Activated naive CD4-positive, alpha-beta T cell treated with anti-CD3 and anti-CD28 coated beads, Interleukin-2, amount 10 ng/mL, durations not matched to agents 7 days and 5 days (primary cell): ENCODE measurements around the gene PCNT.
"Not testable (repeated sequence)": the region's sequence is repeated elsewhere in the genome, so short reads cannot be mapped to it uniquely, and the experiment has no call there.

ENCODE experiments used
- CTCF ChIA-PET: fragments of 350-600 bp; sonication (Branson Sonifier 250); formaldehyde crosslinking; loops from one replicate; lab custom pipeline; 2021; ENCODE audit warnings: antibody characterized with exemption; lab: Charles Lee
- DNase-seq: peaks from one replicate; pipeline ENCODE4 v3.0.0-alpha.2; 2020
- H3K27ac Mint-ChIP-seq: one replicate; pipeline ENCODE4 v1.8.0; 2021; ENCODE audit warnings: mild to moderate bottlenecking, moderate library complexity, mixed read lengths
- H3K27me3 Mint-ChIP-seq: one replicate; pipeline ENCODE4 v1.8.0; 2021; ENCODE audit warnings: mild to moderate bottlenecking, mixed read lengths
- H3K36me3 Mint-ChIP-seq: one replicate; pipeline ENCODE4 v1.8.0; 2021; ENCODE audit warnings: mixed read lengths
- H3K4me1 Mint-ChIP-seq: one replicate; pipeline ENCODE4 v1.8.0; 2021; ENCODE audit warnings: mixed read lengths
- H3K4me3 Mint-ChIP-seq: one replicate; pipeline ENCODE4 v1.8.0; 2021; ENCODE audit warnings: mild to moderate bottlenecking, moderate library complexity, mixed read lengths
- H3K9me3 Mint-ChIP-seq: one replicate; pipeline ENCODE4 v1.8.0; 2021; ENCODE audit warnings: mixed read lengths

PCNT gene

DNA sequence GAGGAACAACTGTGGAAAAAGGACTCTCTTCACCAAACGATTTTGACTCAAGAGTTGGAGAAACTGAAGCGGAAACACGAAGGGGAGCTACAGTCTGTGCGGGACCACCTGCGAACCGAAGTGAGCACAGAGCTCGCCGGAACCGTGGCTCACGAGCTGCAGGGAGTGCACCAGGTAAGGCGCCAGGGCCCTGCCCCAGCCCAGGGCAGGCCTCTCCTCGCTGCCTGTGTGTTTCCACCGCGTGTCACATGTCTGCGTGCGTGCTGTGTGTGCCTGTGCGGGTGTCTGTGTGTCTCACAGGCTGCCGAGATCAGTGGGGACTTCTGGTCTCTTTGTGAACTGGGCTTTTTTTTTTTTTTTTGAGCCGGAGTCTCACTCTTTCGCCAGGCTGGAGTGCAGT is 43.0 kb downstream of the PCNT start:
- H3K27ac Mint-ChIP-seq = no peak overlapping the region
- peaks cover 32% of the 10 kb centered on the region for H3K4me1 Mint-ChIP-seq

GRCh38 chr21:46368533-46369285 is 44.8 kb downstream of the PCNT start:
- H3K36me3 Mint-ChIP-seq = peaks cover 44% of the 10 kb centered on the region
- peak overlapping the region; percentile 96 for H3K27ac Mint-ChIP-seq
- H3K9me3 Mint-ChIP-seq = peaks cover 5% of the 10 kb centered on the region
- peak; percentile 66 for DNase-seq
- H3K27me3 Mint-ChIP-seq = no peaks in the 10 kb centered on the region
- H3K4me3 Mint-ChIP-seq = peak overlapping the region; percentile 29
- CTCF ChIA-PET = interaction anchor here (0.6 to 1.8 kb wide), 4 partner anchors 12 to 225 kb away, joined by 3 to 6 read pairs (median 4); a partner anchor contains a TSS
- peaks cover 32% of the 10 kb centered on the region for H3K4me1 Mint-ChIP-seq

More for the DNA sequence above, 43.0 kb downstream of the PCNT start:
- DNase-seq = no peak
- no peaks in the 10 kb centered on the region for H3K27me3 Mint-ChIP-seq
- CTCF ChIA-PET = interaction anchor here (1.8 kb wide), 1 partner anchor 10 kb away, joined by 4 read pairs; no protein-coding TSS in a partner anchor
- H3K9me3 Mint-ChIP-seq = peaks cover 4% of the 10 kb centered on the region
- H3K4me3 Mint-ChIP-seq = no peak overlapping the region
- peaks cover 45% of the 10 kb centered on the region for H3K36me3 Mint-ChIP-seq

- Mint-ChIP-seq H3K27me3 (no peaks in the 10 kb centered on the region), H3K36me3 (peaks cover 44% of the 10 kb centered on the region), H3K9me3 (peaks cover 5% of the 10 kb centered on the region), H3K4me1 (peaks cover 32% of the 10 kb centered on the region), H3K27ac (peak overlapping the region; percentile 96), H3K4me3 (no peak overlapping the region)
- DNase-seq = no peak
- CTCF ChIA-PET = interaction anchor here (1.3 kb wide), 1 partner anchor 226 kb away, joined by 3 read pairs; no protein-coding TSS in a partner anchor
Observed at GRCh38 chr21:46369520-46370235, 45.7 kb downstream of the PCNT start.

DNA sequence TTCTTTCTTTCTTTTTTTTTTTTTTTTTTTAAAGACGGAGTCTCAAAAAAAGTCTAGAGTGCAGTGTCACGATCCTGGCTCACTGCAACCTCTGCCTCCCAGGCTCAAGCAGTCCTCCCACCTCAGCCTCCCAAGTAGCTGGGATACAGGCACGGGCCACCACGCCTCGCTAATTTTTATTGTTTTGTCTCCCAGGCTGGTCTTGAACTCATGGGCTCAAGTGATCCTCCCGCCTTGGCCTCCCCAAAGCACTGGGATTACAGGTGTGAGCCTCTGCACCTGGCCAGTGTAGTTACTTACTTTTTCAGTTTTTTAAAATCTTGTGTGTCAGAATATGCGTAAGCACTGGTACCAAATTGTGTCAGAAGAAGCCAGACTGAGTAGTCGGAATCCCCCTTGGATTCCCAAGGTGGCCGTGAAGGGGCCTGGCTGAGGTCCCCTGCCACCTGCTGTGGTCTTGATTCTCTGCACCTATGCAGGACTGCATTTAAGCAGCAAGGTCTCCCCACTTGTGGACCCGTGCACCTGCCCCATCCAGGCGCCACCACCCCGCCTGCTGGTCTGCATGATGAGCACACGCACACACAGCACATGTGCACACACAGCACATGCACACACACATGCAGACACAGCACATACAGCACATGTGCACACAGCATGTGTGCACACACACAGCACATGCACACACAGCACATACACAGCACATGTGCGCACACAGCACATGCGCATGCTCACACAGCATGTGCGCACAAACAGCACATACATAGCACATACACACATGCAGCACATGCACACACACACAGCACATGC is 47.5 kb downstream of the PCNT start:
- H3K36me3 Mint-ChIP-seq = peaks cover 31% of the 10 kb centered on the region
- H3K9me3 Mint-ChIP-seq = peaks cover 5% of the 10 kb centered on the region
- peaks cover 32% of the 10 kb centered on the region for H3K4me1 Mint-ChIP-seq
- no peaks in the 10 kb centered on the region for H3K27me3 Mint-ChIP-seq
- no peak overlapping the region for H3K4me3 Mint-ChIP-seq
- CTCF ChIA-PET = no interaction called here
- no peak for DNase-seq
- H3K27ac Mint-ChIP-seq = no peak overlapping the region

GRCh38 chr21:46372014-46372485 is 48.1 kb downstream of the PCNT start:
- Mint-ChIP-seq H3K4me3 (no peak overlapping the region), H3K36me3 (peaks cover 31% of the 10 kb centered on the region), H3K4me1 (peaks cover 29% of the 10 kb centered on the region), H3K27ac (peak overlapping the region; percentile 70), H3K27me3 (no peaks in the 10 kb centered on the region), H3K9me3 (peaks cover 5% of the 10 kb centered on the region)
- DNase-seq = no peak
- CTCF ChIA-PET = no interaction called here

DNA sequence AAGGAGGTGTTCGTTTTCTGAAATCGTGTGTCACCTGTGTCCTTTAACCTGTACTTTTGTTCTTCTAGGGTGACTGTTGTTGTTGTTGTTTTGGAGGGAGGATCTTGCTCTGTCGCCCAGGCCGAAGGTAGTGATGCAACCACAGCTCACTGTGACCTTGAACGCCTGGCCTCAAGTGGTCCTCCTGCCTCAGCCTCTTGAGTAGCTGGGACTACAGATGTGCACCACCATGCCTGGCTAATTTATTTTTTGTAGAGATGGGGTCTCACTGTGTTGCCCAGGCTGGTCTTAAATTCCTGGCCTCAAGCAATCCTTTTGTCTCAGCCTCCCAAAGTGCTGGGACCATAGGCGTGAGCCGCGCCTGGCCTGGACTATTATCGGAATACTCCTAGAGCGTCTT is 49.0 kb downstream of the PCNT start:
- peaks cover 30% of the 10 kb centered on the region for H3K36me3 Mint-ChIP-seq
- H3K9me3 Mint-ChIP-seq, CTCF ChIA-PET: not testable (repeated sequence)

GRCh38 chr21:46374761-46375389 is 50.9 kb downstream of the PCNT start:
- H3K27ac Mint-ChIP-seq = no peak overlapping the region
- H3K36me3 Mint-ChIP-seq = peaks cover 30% of the 10 kb centered on the region
- peaks cover 8% of the 10 kb centered on the region for H3K9me3 Mint-ChIP-seq
- H3K4me3 Mint-ChIP-seq = no peak overlapping the region
- DNase-seq = no peak
- peaks cover 6% of the 10 kb centered on the region for H3K4me1 Mint-ChIP-seq
- no peaks in the 10 kb centered on the region for H3K27me3 Mint-ChIP-seq
- CTCF ChIA-PET = interaction anchor here (0.6 kb wide), 1 partner anchor 113 kb away, joined by 3 read pairs; no protein-coding TSS in a partner anchor

More for the DNA sequence above, 49.0 kb downstream of the PCNT start:
- H3K4me3 Mint-ChIP-seq, DNase-seq, H3K27me3 Mint-ChIP-seq: not testable (repeated sequence)
- H3K27ac Mint-ChIP-seq = peak overlapping the region; percentile 33
- peaks cover 25% of the 10 kb centered on the region for H3K4me1 Mint-ChIP-seq

- Mint-ChIP-seq H3K36me3 (peaks cover 29% of the 10 kb centered on the region), H3K27me3 (no peaks in the 10 kb centered on the region), H3K4me1 (peaks cover 4% of the 10 kb centered on the region), H3K4me3 (no peak overlapping the region), H3K27ac (no peak overlapping the region), H3K9me3 (peaks cover 8% of the 10 kb centered on the region)
- CTCF ChIA-PET = no interaction called here
- DNase-seq = no peak
Observed at GRCh38 chr21:46375560-46376230, 51.7 kb downstream of the PCNT start.

- Mint-ChIP-seq H3K4me3 (no peak overlapping the region), H3K36me3 (peaks cover 33% of the 10 kb centered on the region), H3K27me3 (no peaks in the 10 kb centered on the region), H3K4me1 (peaks cover 4% of the 10 kb centered on the region), H3K27ac (no peak overlapping the region), H3K9me3 (peaks cover 8% of the 10 kb centered on the region)
- no peak for DNase-seq
- CTCF ChIA-PET = no interaction called here
Observed at GRCh38 chr21:46376231-46376628, 52.3 kb downstream of the PCNT start.

DNA sequence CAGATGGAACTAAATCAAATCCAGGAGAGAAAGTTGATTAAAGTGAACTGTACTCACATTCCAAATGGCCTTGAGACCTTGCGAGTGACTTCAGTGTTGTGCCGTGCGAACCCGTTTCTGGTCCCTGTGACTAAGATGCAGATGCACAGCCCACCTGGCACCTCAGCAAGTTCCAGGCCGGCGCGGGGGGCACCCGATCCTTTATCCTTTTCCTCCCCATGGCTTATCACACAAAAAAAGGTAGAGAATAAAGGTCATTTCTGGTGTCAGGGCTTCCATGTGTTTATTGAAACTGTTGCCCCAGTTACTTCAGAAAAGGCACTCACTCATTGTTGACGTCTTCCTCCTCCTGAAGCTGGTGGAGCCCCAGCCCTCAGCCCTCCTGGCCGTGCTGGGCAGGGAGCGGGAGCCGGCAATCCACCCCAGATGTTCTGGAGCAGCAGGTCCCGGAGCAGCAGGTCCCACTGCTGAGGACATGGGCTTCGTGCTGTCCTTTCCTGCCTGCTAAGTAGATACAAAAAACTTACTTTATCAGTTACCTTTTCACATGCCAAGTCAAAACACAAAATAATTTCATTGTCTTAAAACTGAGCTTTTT is 53.0 kb downstream of the PCNT start:
- peaks cover 11% of the 10 kb centered on the region for H3K9me3 Mint-ChIP-seq
- CTCF ChIA-PET = no interaction called here

DNA sequence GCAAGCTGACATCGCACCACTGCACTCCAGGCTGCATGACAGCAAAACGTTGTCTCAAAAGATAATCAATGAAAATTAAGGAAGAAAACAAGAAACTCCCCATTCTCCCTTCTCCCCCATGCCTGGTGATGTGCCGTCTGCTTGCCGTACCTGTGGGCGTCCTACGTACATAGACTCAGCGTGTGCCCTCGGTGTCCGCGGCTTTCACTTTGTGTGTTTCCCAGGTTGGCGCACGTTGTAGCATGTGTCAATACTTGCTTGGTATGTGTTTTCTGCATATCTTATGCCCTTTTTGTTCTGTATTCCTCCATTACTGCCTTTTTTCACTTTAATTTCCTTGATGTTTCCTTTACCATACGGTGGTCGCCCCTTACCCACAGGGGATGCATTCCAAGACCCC is 53.8 kb downstream of the PCNT start:
- H3K4me1 Mint-ChIP-seq = no peaks in the 10 kb centered on the region
- no peak overlapping the region for H3K4me3 Mint-ChIP-seq
- peaks cover 40% of the 10 kb centered on the region for H3K36me3 Mint-ChIP-seq
- H3K9me3 Mint-ChIP-seq = peaks cover 19% of the 10 kb centered on the region
- DNase-seq = no peak
- H3K27ac Mint-ChIP-seq = no peak overlapping the region
- H3K27me3 Mint-ChIP-seq = no peaks in the 10 kb centered on the region
- CTCF ChIA-PET = no interaction called here

More for the DNA sequence above, 53.0 kb downstream of the PCNT start:
- Mint-ChIP-seq H3K27ac (no peak overlapping the region), H3K4me1 (peaks cover under 1% of the 10 kb centered on the region), H3K36me3 (peaks cover 35% of the 10 kb centered on the region), H3K27me3 (no peaks in the 10 kb centered on the region), H3K4me3 (no peak overlapping the region)
- no peak for DNase-seq

- Mint-ChIP-seq H3K4me3 (no peak overlapping the region), H3K36me3 (peaks cover 52% of the 10 kb centered on the region), H3K27ac (peak overlapping the region; percentile 39), H3K4me1 (no peaks in the 10 kb centered on the region), H3K9me3 (peaks cover 32% of the 10 kb centered on the region), H3K27me3 (no peaks in the 10 kb centered on the region)
- CTCF ChIA-PET = no interaction called here
- no peak for DNase-seq
Observed at GRCh38 chr21:46379105-46379504, 55.1 kb downstream of the PCNT start.

GRCh38 chr21:46379691-46380090 is 55.7 kb downstream of the PCNT start:
- CTCF ChIA-PET = no interaction called here
- Mint-ChIP-seq H3K27ac (no peak overlapping the region), H3K4me1 (no peaks in the 10 kb centered on the region), H3K36me3 (peaks cover 58% of the 10 kb centered on the region), H3K4me3 (no peak overlapping the region), H3K27me3 (no peaks in the 10 kb centered on the region), H3K9me3 (peaks cover 38% of the 10 kb centered on the region)
- no peak for DNase-seq
